PC-3 (cell line): ENCODE data around the gene TINAGL1. TPM values are rescaled to one million over a fixed set of nuclear protein-coding genes. Genes with fewer than 3 reads are reported as not detected.

Source experiments
- ATAC-seq: fragments of 200-7000 bp; cut with Tn5 transposase; 2 replicates; pipeline ENCODE4 v1.9.1; 2020; ENCODE audit warnings: mild to moderate bottlenecking, moderate library complexity
- BruUV-seq: library from RNA; stranded (reverse); fragments of 400-500 nt; replicated peaks from 2 replicates; lab custom pipeline; 2021; lab: Mats Ljungman, UMichigan
- CTCF ChIA-PET: fragments of 300-600 bp; sonication (Branson Sonifier 250); formaldehyde crosslinking; loops from one replicate; lab custom pipeline; 2022; ENCODE audit warnings: antibody characterized with exemption; lab: Charles Lee
- POLR2A ChIA-PET: fragments of 300-600 bp; sonication (Branson Sonifier 250); formaldehyde crosslinking; loops from one replicate; lab custom pipeline; 2022; ENCODE audit warnings: antibody characterized with exemption; ENCODE audit not compliant: unreplicated experiment; lab: Charles Lee
- DNase-seq: peaks from one replicate; pipeline ENCODE4 v3.0.0-alpha.2; 2015
- H2AFZ ChIP-seq: fragments of 300-600 bp; sonication (generic); 2 replicates; pipeline ENCODE4 v1.6.0; 2016; ENCODE audit warnings: antibody characterized with exemption, low read length
- H3F3A ChIP-seq: fragments of 300-600 bp; sonication (generic); one replicate; pipeline ENCODE4 v1.6.0; 2017; ENCODE audit warnings: antibody characterized with exemption, low read length, control low read depth, mild to moderate bottlenecking; ENCODE audit not compliant: unreplicated experiment
- H3K27ac ChIP-seq: fragments of 300-600 bp; sonication (generic); 2 replicates; pipeline ENCODE4 v1.5.1; 2016; ENCODE audit warnings: mild to moderate bottlenecking, low read length
- H3K27me3 ChIP-seq: fragments of 300-600 bp; sonication (generic); 2 replicates; pipeline ENCODE4 v1.6.1; 2016; ENCODE audit warnings: low read length, mixed read lengths
- H3K36me3 ChIP-seq: fragments of 300-600 bp; sonication (generic); 2 replicates; pipeline ENCODE4 v1.6.1; 2016; ENCODE audit warnings: low read depth, mixed run types, low read length, mixed read lengths
- H3K4me1 ChIP-seq: fragments of 300-600 bp; sonication (generic); 2 replicates; pipeline ENCODE4 v1.5.1; 2016; ENCODE audit warnings: low read length; ENCODE audit not compliant: insufficient read depth
- H3K4me2 ChIP-seq: fragments of 300-600 bp; sonication (generic); 2 replicates; pipeline ENCODE4 v1.6.0; 2016; ENCODE audit warnings: low read length
- H3K4me3 ChIP-seq: fragments of 300-600 bp; sonication (generic); 2 replicates; pipeline ENCODE4 v1.5.1; 2016; ENCODE audit warnings: mild to moderate bottlenecking, low read length, mixed read lengths
- H3K79me2 ChIP-seq: fragments of 300-600 bp; sonication (generic); 2 replicates; pipeline ENCODE4 v1.6.1; 2017; ENCODE audit warnings: low read length, mixed read lengths
- H3K9ac ChIP-seq: fragments of 300-600 bp; sonication (generic); 2 replicates; pipeline ENCODE4 v1.6.0; 2016; ENCODE audit warnings: mild to moderate bottlenecking, low read length
- H3K9me2 ChIP-seq: fragments of 300-600 bp; sonication (generic); replicated peaks from 2 replicates; pipeline ENCODE4 v1.6.1; 2016; ENCODE audit warnings: mixed run types, low read length, mixed read lengths
- H3K9me3 ChIP-seq: fragments of 300-600 bp; sonication (generic); 2 replicates; pipeline ENCODE4 v1.6.1; 2016; ENCODE audit warnings: low read length, mixed read lengths
- H4K20me1 ChIP-seq: fragments of 300-600 bp; sonication (generic); 2 replicates; pipeline ENCODE4 v1.6.1; 2016; ENCODE audit warnings: low read length, mixed read lengths
- EZH2 ChIP-seq: fragments of 300-600 bp; sonication (generic); IDR thresholded peaks from one replicate; pipeline ENCODE4 v1.6.1; 2017; ENCODE audit warnings: antibody characterized with exemption, mild to moderate bottlenecking, low read length; ENCODE audit not compliant: unreplicated experiment
- EZH2phosphoT487 ChIP-seq: fragments of 300-600 bp; sonication (generic); IDR thresholded peaks from 2 replicates; pipeline ENCODE4 v1.6.1; 2018; ENCODE audit warnings: mild to moderate bottlenecking, antibody characterized with exemption, low read length, borderline replicate concordance
- intact Hi-C: fragments of 100-400 bp; cut with micrococcal nuclease; formaldehyde crosslinking; loops from 2 replicates; pipeline ENCODE4 v1.9.0; 2023
- total RNA-seq: library from RNA; depleted of rRNA; stranded (reverse); fragments of >200 nt; gene quantifications from 2 replicates; pipeline ENCODE4 v1.2.3, GENCODE V29; 2014
- TF ChIP-seq, protein P1 (sequence below): fragments of 300-600 bp; sonication (generic); conservative IDR thresholded peaks from 2 replicates; pipeline ENCODE4 v1.5.1; 2017; ENCODE audit warnings: antibody characterized with exemption, low read depth, mild to moderate bottlenecking, low read length

The TINAGL1 gene
- total RNA-seq, 1 experiment from 2014 or later: 176 TPM

DNA sequence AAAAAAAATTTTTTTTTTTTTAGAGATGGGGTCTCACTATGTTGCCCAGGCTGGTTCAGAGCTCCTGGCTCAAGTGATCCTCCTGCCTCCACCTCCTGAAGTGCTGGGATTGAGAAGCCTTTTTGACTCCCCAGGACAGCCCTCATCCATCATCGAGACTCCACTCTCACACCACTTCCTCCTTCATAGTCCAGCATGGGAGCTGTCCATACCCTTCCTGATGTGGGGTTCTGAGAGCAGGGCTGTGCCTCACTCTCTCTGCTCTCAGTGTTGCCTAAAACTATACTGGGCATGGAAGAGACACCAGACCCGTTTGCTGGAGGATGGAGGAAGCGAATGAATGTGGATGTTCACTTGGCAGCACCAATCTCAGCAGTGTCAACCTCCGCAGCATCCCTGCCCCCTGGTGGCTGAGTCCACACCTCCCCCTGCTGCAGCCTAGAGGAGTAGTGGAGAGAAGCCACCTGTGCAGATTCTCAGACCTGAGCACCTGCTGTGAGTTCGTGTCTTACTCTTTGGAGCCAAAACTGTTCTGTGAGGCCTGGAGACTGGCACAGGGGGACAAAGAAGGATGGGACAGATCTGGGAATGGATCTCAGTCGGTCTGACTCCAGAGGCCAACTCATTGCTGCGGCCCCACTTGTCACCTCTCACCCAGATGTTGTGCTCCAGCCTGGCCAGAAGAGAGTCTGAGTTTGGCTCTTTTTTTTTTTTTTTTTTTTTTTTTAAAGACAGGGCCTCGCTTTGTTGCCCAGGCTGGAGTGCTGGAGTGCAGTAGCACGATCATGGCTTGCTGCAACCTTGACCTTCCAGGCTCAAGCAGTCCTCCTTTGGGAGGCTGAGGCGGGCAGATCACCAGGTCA, 17.7 kb downstream of the TINAGL1 start:
- Histone ChIP-seq H3K27me3 (no peaks in the 10 kb centered on the region), H3K9me2 (no peaks in the 10 kb centered on the region), H3K9me3 (no peaks in the 10 kb centered on the region), H3K4me2 (no peak overlapping the region), H3F3A (no peaks in the 10 kb centered on the region), H4K20me1 (no peaks in the 10 kb centered on the region), H3K9ac (no peak overlapping the region), H3K4me1 (peaks cover 17% of the 10 kb centered on the region), H3K79me2 (no peaks in the 10 kb centered on the region), H3K4me3 (no peak overlapping the region), H3K27ac (no peak overlapping the region), H2AFZ (no peak overlapping the region), H3K36me3 (no peaks in the 10 kb centered on the region)
- DNase-seq (peak; percentile 90), ATAC-seq (peak; percentile 91)
- TF ChIP-seq, protein P1, sequence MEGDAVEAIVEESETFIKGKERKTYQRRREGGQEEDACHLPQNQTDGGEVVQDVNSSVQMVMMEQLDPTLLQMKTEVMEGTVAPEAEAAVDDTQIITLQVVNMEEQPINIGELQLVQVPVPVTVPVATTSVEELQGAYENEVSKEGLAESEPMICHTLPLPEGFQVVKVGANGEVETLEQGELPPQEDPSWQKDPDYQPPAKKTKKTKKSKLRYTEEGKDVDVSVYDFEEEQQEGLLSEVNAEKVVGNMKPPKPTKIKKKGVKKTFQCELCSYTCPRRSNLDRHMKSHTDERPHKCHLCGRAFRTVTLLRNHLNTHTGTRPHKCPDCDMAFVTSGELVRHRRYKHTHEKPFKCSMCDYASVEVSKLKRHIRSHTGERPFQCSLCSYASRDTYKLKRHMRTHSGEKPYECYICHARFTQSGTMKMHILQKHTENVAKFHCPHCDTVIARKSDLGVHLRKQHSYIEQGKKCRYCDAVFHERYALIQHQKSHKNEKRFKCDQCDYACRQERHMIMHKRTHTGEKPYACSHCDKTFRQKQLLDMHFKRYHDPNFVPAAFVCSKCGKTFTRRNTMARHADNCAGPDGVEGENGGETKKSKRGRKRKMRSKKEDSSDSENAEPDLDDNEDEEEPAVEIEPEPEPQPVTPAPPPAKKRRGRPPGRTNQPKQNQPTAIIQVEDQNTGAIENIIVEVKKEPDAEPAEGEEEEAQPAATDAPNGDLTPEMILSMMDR: peak; percentile 95
- TF ChIP-seq EZH2: no peak
- no TSS peak for BruUV-seq
- ChIA-PET CTCF (interaction anchor here (0.5 to 0.7 kb wide), 2 partner anchors 30 to 45 kb away, joined by 3 read pairs; no protein-coding TSS in a partner anchor), POLR2A (no interaction called here)
- intact Hi-C loops: loop anchor here (1.0 kb wide), 2 partner anchors 30 to 45 kb away; no protein-coding TSS in a partner anchor

DNA sequence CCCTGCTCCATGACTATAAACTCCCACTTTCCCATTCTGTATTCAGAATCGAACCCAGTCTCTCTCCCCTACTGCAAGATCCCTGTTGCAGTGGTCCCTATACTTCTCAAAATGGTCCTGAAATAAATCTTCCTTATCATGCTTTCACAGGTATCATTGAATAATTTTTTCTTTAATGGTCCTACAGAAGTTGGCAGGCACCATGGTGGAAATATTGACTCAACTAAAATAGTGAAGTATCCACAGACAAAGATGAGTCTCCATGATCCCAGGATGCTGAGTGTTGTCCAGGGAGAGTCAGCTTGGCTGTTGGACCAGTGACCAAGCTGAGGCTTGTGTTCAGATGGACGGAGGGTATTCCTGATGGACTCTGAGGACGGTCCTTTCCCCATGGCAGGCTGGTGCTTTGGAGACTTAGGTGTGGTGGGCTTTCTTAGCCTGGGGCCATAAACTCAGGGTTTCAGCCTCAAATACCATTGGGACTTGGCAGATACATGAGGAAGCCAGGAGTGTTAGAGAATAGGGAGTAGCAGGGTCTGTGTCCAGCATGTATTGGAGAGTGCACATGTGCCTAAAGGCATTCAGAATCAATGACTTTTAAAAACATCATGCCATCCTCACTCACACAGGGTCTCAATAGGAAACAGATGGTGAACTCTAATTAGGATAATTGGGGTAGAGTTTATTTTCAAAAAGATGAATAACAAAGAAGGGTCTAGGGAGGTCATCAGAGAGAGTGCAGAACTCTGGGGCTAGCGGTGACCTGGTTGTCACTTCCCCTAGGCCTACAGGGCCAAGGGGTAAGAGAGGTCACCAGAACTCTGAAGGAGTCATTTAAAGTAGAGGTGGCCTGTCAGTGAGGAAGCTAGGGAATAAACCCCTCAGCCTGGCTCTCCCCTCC, 19.8 kb downstream of the TINAGL1 start:
- no peak overlapping the region for H3K9ac ChIP-seq
- H3K36me3 ChIP-seq: no peaks in the 10 kb centered on the region
- H3K4me1 ChIP-seq: peaks cover 10% of the 10 kb centered on the region
- no peak overlapping the region for H3K4me3 ChIP-seq
- DNase-seq: no peak
- H3K27ac ChIP-seq: no peak overlapping the region
- H3F3A ChIP-seq: no peaks in the 10 kb centered on the region
- intact Hi-C loops: no loop called here
- TF ChIP-seq EZH2 (no peak), EZH2phosphoT487 (no peak)
- TF ChIP-seq, protein P1: no peak
- CTCF ChIA-PET: interaction anchor here (0.6 kb wide), 1 partner anchor 193 kb away, joined by 9 read pairs; no protein-coding TSS in a partner anchor
- H3K4me2 ChIP-seq: no peak overlapping the region
- no peaks in the 10 kb centered on the region for H4K20me1 ChIP-seq
- POLR2A ChIA-PET: no interaction called here
- H2AFZ ChIP-seq: no peak overlapping the region
- no TSS peak for BruUV-seq
- no peaks in the 10 kb centered on the region for H3K27me3 ChIP-seq
- ATAC-seq: no peak
- no peaks in the 10 kb centered on the region for H3K9me2 ChIP-seq
- H3K79me2 ChIP-seq: no peaks in the 10 kb centered on the region
- no peaks in the 10 kb centered on the region for H3K9me3 ChIP-seq
